HL-60 (cell line): ENCODE measurements around the gene SH3BP2.

Experiments used
- CTCF ChIP-seq: IDR thresholded peaks from one replicate; pipeline ENCODE4 v1.5.1; 2011; ENCODE audit warnings: low read length, control low read depth, inconsistent platforms; ENCODE audit not compliant: insufficient read depth
- POLR2AphosphoS5 ChIP-seq: IDR thresholded peaks from 2 replicates; pipeline ENCODE4 v1.6.1; 2012; ENCODE audit warnings: low read depth

GRCh38 chr4:2785613-2786012 lies 7.3 kb upstream of the SH3BP2 start:
- TF ChIP-seq CTCF (no peak), POLR2AphosphoS5 (no peak)
